UCSD-AML1 (cell line): Measurements from ENCODE around the gene RBM20.
"Not testable (repeated sequence)": the region's sequence is repeated elsewhere in the genome, so short reads cannot be mapped to it uniquely, and the experiment has no call there.

Source experiments
- DNase-seq: peaks from one replicate; lab custom pipeline; 2025; ENCODE audit not compliant: unreplicated experiment; lab: John Stamatoyannopoulos, UW

The RBM20 gene

GRCh38 chr10:110625356-110625894 is 18.7 kb upstream of the RBM20 start:
- DNase-seq, result no peak

- DNase-seq, result no peak
Measured at GRCh38 chr10:110625951-110626855, 17.9 kb upstream of the RBM20 start.

DNA sequence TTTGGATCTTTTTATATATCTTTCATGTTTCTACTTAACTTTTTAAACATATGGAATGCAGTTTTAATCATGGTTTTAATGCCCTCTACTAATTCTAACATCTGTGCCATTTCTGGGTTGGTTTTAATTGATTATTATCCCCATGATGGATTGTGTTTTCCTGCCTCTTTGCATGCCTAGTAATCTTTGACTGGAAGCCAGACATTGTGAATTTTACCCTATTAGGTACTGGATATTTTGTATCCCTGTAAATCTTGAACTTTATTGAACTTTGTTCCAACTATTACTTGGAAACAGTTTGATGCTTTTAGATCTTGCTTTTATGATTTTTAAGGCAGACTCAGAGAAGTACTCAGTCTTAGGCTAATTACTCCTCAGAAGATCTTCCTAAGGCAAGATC is 16.0 kb upstream of the RBM20 start:
- DNase-seq, result no peak

DNA sequence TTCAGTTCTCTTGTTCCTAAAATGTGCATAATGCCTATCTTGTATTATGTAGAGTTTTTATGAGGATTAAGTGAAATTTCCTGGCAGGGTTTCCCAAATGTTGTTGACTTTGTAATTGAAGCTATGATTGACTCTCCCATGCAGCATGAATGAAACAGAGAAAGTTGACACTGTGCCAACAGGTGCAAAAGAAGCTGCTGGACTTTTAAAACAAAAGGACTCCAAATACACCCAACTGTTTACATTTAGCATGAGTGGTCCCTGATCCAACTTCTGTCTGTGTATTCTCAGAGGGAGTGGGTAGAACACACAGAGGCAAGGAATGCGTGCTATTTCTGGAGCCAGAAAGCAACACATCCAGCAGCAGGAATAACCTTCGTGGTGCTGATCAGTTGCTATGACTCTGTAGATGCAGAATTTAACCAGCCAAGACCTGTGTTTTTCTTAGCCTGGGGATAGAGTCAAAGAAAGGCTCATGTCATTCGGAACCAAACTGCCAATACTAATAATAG is 14.4 kb upstream of the RBM20 start:
- no peak for DNase-seq

- no peak for DNase-seq
Measured at GRCh38 chr10:110631934-110632333, 12.2 kb upstream of the RBM20 start.

GRCh38 chr10:110632591-110633215 is 11.4 kb upstream of the RBM20 start:
- DNase-seq, result no peak

DNA sequence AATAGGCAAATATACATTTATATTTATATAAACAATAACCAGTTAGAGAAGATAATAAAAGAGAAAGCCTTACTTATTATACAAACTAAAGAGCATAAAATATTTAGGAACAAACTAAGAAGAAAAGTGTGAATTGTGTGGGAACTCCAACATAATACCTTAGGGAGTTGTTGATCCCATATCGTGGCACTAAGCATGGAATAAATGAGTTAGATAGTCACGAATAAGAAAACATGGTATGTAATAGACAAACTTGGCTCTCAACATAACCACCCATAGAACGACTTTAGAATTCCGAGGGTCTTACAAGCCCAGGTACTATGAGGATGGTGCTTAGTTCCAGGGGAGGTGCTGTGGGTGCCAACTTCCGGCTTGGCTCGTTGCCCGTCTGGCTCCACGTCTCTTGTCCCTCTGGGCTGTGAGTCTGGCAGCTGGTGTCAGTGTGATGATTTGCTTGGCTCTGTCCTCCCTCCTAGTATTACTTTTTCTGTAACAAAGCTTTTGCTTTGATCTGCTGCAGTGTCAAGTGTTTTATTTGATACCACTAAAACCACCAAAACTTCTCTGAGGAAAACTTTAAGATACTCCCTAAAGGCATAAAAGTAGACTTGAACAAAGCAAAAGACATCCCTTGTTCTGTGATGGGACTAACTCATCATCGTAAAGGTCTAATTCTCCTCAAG is 9.5 kb upstream of the RBM20 start:
- DNase-seq, result no peak

GRCh38 chr10:110636572-110636931 is 7.6 kb upstream of the RBM20 start:
- no peak for DNase-seq

DNA sequence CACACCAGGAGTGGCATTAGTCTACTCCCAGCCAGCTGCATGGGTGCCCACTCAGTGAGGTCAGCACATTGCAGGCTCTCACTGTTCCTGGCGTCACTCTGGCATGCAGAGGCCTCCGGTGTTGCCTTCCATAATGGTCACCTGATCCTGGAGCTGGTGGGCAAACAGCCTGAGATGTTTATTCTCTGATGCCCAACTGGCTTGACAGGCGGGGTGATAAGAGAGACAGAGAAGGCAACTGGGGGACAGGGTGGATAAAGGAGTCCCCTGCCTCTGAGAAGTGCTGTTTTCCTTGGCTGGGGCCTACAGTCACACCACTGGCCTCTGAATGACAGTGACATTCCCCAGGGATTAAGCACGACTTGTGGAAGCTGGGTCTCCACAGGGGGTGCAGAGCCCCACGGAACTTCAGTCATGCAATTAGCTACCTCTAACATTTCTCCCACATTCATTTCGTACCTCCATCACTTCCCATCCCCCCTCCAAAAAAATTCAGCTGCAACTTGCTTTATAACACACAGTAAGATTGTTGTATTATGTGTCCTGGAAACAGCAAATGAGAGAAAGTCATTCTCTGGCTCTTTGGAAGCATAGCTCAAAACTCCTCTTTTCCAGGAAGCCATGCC is 7.1 kb upstream of the RBM20 start:
- DNase-seq, result no peak

- DNase-seq, result no peak
Measured at GRCh38 chr10:110637558-110638053, 6.5 kb upstream of the RBM20 start.

DNA sequence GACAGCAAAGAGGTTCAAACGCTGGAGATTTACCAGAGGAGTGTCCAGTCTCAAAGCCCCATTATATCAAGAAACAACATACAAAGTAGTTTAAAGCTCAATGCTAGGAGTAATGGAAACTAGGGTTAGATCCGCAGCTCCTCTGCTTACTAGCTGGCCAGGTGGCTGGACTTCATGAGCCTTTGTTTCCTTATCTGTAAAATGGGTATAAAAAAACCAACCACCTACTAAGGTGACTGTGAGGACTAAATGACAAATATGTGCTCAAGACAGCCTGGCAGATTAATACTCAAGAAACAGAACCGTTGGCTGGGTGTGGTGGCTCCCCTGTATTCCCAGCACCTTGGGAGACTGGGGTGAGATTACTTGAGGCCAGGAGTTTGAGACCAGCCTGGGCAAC is 5.8 kb upstream of the RBM20 start:
- DNase-seq, result no peak

DNA sequence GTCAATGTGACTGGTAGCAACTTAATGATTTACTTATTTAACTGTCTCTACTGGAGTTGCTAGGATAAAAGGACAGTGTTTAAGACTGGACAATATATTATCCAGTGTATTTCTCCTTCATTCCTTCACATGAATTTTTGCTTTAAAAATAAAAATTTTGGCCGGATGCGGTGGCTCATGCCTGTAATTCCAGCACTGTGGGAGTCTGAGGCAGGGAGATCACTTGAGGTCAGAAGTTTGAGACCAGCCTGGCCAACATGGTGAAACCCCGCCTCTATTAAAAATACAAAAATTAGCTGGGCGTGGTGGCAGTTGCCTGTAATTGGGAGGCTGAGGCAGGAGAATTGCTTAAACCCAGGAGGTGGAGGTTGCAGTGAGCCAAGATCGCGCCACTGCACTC is 5.1 kb upstream of the RBM20 start:
- not testable (repeated sequence) for DNase-seq

- DNase-seq, result not testable (repeated sequence)
Measured at GRCh38 chr10:110639858-110640257, 4.3 kb upstream of the RBM20 start.

- no peak for DNase-seq
Measured at GRCh38 chr10:110641256-110641655, 2.9 kb upstream of the RBM20 start.

DNA sequence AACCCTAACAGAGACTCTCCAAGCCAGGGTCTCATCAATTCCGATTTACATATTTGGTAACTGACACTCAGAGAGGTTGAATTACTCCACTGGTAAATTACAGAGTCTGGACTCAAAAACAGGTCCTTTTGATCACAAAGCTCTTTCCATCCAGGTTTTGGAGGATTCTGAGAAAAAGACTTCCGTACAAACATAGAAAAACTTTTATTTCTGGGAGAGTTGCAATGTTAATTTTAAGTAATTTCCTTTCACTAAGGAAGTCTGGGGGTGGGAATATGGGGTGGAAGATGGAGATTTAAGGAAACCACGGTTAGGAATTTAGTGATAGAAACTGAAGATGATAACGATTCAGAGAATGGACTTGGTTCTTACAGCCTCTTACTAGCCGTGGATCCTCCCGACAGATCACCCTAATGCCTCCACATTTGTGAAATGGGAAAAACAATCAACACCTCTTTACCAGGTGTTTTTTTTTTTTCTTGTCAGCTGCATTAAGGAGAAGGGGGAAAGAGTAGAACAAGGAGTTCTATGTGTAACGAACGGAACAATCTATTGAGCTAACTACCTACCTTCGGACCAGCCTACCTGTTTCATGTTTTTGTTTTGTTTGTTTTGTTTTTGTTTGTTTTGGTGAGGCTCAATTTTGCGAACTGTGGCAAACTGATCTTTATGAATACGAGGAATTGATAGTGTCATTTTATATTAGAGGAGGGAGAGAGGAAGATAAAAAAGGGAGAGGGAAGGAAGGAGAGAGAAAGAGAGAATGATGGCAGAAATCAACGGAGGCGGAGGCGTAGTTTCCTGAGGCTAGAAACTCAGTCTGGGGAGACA is 1.7 kb upstream of the RBM20 start:
- no peak for DNase-seq

- DNase-seq, result no peak
Measured at GRCh38 chr10:110643035-110643652, 992 bp upstream of the RBM20 start.

GRCh38 chr10:110644598-110645462 is 694 bp downstream of the RBM20 start:
- no peak for DNase-seq

DNA sequence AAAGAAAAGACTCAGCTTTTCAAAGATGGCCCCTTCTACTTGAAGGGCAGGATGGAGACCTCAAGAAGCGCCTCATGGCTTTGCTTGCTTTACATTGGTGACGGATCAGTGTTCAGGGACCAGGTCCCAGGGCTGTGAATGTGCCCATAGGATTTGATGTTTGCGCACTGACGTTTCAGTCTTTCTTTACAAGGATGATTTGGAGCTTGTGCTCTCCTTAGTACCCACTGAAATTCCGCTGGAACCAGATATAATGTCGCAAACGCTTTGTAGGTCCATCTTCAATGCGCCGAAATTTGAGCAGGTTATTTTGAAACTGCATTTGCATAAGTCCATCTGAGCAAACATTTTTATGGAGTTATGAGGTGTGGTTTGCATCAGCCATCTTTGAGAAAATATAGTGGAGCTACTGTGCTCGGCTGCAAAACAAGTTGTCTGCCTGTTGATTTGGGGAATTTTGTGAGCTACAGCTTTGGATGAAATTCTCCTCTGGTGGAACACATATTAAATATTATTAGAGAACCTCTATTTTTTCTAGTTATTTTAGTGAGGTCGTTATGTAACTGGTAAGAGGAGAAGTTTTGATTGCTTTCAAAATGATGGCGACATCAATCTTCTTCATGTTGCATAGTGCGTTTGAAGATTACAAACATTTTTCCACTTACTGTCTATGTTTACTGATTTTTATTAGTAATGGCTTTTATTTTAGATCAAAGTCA is 2.4 kb downstream of the RBM20 start:
- no peak for DNase-seq
